GM21367 (cell line): ENCODE measurements around the gene TCF20.

Experiments used
- ATAC-seq: cut with Tn5 transposase; IDR thresholded peaks from one replicate; pipeline ENCODE4 v1.9.1; 2021; ENCODE audit not compliant: unreplicated experiment

TCF20 gene

GRCh38 chr22:42262964-42263363, 7.5 kb downstream of the TCF20 start:
- no peak for ATAC-seq

- ATAC-seq: no peak
Observed at GRCh38 chr22:42261296-42261695, 9.2 kb downstream of the TCF20 start.

- no peak for ATAC-seq
Observed at GRCh38 chr22:42258126-42258525, 12.3 kb downstream of the TCF20 start.

- ATAC-seq: no peak
Observed at GRCh38 chr22:42257386-42257785, 13.1 kb downstream of the TCF20 start.

GRCh38 chr22:42256930-42257329, 13.5 kb downstream of the TCF20 start:
- no peak for ATAC-seq

GRCh38 chr22:42256220-42256619, 14.2 kb downstream of the TCF20 start:
- no peak for ATAC-seq

GRCh38 chr22:42249831-42250230, 20.6 kb downstream of the TCF20 start:
- ATAC-seq: no peak

GRCh38 chr22:42248995-42249394, 21.5 kb downstream of the TCF20 start:
- no peak for ATAC-seq

GRCh38 chr22:42247596-42247995, 22.9 kb downstream of the TCF20 start:
- no peak for ATAC-seq

- no peak for ATAC-seq
Observed at GRCh38 chr22:42243802-42244060, 26.7 kb downstream of the TCF20 start.

- ATAC-seq: no peak
Observed at GRCh38 chr22:42236848-42237247, 33.6 kb downstream of the TCF20 start.

GRCh38 chr22:42236268-42236667, 34.2 kb downstream of the TCF20 start:
- ATAC-seq: no peak

- ATAC-seq: no peak
Observed at GRCh38 chr22:42233879-42234278, 36.6 kb downstream of the TCF20 start.

GRCh38 chr22:42231929-42232328, 38.5 kb downstream of the TCF20 start:
- ATAC-seq: no peak

GRCh38 chr22:42229455-42230149, 40.9 kb downstream of the TCF20 start:
- no peak for ATAC-seq

- no peak for ATAC-seq
Observed at GRCh38 chr22:42228483-42228882, 42.0 kb downstream of the TCF20 start.

GRCh38 chr22:42227435-42227834, 43.0 kb downstream of the TCF20 start:
- no peak for ATAC-seq

GRCh38 chr22:42225841-42226240, 44.6 kb downstream of the TCF20 start:
- no peak for ATAC-seq

- no peak for ATAC-seq
Observed at GRCh38 chr22:42222140-42222539, 48.3 kb downstream of the TCF20 start.
